ENCODE results near the gene TCERG1L.

TCERG1L gene

DNA sequence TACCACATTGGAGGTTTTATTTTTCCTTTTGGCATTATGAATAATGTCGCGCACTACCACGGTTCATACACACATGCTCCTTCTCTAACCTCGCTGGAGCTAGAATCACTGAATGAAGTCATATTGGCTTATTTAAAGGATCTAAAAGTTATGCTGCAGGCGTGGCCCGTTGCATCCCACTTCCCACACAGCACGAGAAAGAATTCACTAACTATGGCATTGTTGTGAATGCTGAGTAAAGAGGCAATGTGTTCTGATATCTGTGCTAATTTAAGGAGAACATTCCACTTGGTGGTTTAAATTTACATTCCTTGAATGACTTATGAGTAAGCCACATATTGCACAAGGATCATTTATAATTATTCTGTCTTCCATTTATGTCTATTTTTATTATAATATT, 20.7 kb downstream of the TCERG1L start:
- no peak for TF ChIP-seq ZNF274 (IDR thresholded peaks at IDR 0.05; ENCODE audit: low read depth, low read length)
- no peak overlapping the region for H3K4me3 ChIP-seq (ENCODE audit: low read length)

DNA sequence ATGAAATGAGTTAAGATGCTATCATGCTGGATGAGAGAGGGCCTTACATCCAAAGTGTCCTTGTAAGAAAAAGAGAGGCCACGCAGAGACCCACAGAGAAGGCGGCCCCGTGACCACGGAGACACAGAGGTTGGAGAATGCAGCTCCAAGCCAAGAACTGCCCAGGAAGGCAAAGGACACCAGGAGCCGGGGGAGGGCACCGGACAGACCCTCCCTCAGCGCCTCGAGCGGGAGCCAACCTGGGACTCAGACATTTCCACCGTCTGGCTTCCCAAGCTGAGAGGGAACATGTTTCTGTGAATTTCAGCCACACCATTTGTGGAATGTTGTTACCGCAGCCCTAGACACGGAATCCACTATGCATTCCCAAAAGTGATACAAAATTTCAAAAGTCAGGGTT, 22.9 kb downstream of the TCERG1L start:
- no peak for TF ChIP-seq ZNF274 (IDR thresholded peaks at IDR 0.05; ENCODE audit: low read depth, low read length)

DNA sequence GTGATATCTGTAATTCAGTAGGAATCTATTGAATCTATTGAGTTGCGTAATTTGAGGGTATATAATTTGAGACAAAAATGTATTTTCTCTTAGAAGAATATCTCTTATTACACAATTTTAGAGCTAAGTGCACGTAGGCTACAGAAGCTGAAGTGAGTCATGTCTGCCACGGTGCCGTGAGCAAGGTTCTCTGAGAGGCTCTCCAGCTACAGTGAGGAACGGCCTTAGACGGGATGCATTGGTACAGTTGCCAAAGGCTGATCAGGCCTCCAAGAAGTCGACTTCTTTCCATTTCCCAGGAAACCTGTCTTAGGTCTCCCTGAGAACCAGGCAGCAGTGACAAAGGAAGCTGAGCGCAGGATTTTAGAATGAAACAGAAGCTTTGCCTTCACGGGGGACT, 28.6 kb downstream of the TCERG1L start:
- no peak for TF ChIP-seq ZNF274 (IDR thresholded peaks at IDR 0.05; ENCODE audit: low read depth, low read length)
- no peak overlapping the region for H3K4me3 ChIP-seq (ENCODE audit: low read length)

More for the DNA sequence above, 22.9 kb downstream of the TCERG1L start:
- H3K4me3 ChIP-seq (ENCODE audit: low read length): no peak overlapping the region

DNA sequence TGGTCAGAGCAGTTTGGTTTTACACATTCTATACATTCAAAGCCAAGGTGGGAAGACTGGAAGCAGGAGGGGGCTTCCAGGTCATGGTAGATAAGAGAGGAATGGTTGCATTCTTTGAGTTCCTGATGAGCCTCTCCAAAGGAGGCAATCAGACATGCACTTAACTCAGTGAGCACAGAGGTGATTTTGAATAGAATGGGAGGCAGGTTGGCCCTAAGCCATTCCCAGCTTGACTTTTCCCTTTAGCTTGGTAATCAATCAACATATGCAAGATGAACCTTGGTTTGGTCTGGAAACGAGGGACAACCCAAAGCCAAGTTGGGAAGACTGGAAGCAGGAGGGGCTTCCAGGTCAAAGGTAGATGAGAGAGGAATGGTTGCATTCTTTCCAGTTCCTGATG, 31.4 kb downstream of the TCERG1L start:
- TF ChIP-seq ZNF274 (IDR thresholded peaks at IDR 0.05; ENCODE audit: low read depth, low read length): no peak
- H3K4me3 ChIP-seq (ENCODE audit: low read length): no peak overlapping the region

DNA sequence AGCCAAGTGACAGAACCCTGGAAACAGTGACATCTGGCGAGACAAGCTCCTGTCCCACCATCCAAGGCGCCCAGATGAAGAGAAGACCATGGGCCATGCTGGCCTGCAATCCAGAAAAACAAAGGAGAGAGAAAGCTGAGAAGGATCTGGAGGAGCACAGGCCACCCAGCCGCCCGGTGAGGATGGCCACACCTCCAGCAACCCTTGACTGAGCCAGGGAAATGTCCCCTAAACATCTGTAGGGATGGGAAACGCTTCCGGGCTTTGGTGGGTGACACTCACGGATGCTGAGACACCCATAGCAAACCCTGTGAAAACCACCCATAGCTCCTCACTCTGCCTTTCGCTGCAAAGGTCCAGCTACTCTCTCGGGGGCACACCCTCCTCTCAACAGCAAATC, 32.0 kb downstream of the TCERG1L start:
- no peak for TF ChIP-seq ZNF274 (IDR thresholded peaks at IDR 0.05; ENCODE audit: low read depth, low read length)

DNA sequence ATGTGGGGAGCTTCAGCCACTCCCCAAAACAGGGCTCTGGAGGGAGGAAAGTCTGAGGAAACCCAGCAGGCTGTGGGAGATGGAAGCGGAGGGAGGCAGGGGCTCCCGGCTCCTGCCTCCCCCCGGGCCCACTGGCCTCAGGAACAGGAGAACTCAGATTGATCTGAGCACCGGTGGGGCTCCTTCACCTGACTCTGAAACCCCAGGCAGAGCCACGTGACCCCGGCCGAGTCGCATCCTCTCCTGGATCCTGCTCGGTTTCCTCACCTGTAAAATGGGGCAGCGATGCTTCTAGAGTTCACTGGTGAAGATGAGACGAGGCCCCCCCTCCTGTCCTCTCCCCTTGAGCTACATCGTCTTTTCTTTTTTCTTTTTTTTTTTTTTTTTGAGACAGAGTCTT, 33.6 kb downstream of the TCERG1L start:
- no peak for TF ChIP-seq ZNF274 (IDR thresholded peaks at IDR 0.05; ENCODE audit: low read depth, low read length)
- no peak overlapping the region for H3K4me3 ChIP-seq (ENCODE audit: low read length)

More for the DNA sequence above, 32.0 kb downstream of the TCERG1L start:
- H3K4me3 ChIP-seq (ENCODE audit: low read length): no peak overlapping the region

DNA sequence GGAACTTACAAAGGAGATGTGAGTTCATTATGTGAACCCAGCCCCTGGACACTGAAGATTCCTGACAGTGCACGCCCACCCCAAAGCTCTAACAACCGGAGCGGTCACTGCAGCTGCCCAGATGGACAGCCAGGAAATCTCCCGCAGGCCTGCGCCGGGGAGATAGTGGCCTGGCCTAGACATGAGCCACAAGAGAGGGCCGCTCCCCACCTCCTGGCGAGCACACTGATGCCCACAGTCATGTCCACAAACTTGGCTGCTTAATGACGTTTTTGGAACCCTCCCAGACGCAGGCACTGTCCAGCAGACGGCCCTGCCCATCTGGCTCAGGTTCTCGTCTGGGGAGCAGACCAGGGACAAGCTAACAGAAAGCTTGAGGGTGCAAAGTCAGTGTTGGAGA, 34.2 kb downstream of the TCERG1L start:
- TF ChIP-seq ZNF274 (IDR thresholded peaks at IDR 0.05; ENCODE audit: low read depth, low read length): no peak
- H3K4me3 ChIP-seq (ENCODE audit: low read length): no peak overlapping the region

DNA sequence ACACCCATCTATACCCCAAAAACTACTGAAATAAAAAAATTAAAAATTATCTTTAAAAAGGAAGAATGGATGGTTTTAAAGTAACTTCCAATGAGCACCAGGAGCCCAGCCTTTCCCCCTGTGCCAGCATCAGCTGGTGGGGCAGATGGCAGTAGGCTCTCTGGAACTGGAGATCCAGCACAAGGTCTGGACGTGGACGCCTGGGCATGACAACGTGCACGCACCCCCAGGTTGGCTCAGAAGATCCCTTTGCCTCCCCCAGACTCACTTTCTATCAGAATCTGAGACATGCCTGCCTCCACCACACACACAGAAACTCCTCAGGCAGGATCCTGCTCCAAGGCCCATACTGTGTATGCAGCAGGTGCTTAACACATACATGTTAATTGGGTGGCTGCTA, 35.8 kb downstream of the TCERG1L start:
- TF ChIP-seq ZNF274 (IDR thresholded peaks at IDR 0.05; ENCODE audit: low read depth, low read length): no peak

DNA sequence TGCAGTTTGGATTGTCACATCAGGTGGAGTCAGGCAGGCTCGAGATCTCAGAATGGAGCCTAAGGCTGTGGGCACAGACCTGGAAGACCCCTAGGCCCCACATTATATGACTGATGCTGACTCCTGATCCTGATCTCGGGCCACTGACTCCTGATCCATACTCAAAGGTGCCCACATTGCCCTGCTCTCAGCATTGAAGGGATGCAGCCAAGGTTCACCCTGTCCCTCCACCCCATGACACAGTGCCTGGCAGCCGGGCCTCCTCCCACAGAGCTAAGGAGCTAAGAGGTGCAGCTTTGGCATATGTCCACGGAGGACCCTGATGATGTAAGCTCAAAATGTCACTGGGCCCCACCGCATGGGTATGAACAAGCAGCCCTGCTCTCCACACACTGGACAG, 36.6 kb downstream of the TCERG1L start:
- no peak overlapping the region for H3K4me3 ChIP-seq (ENCODE audit: low read length)
- TF ChIP-seq ZNF274 (IDR thresholded peaks at IDR 0.05; ENCODE audit: low read depth, low read length): no peak

More for the DNA sequence above, 35.8 kb downstream of the TCERG1L start:
- no peak overlapping the region for H3K4me3 ChIP-seq (ENCODE audit: low read length)

DNA sequence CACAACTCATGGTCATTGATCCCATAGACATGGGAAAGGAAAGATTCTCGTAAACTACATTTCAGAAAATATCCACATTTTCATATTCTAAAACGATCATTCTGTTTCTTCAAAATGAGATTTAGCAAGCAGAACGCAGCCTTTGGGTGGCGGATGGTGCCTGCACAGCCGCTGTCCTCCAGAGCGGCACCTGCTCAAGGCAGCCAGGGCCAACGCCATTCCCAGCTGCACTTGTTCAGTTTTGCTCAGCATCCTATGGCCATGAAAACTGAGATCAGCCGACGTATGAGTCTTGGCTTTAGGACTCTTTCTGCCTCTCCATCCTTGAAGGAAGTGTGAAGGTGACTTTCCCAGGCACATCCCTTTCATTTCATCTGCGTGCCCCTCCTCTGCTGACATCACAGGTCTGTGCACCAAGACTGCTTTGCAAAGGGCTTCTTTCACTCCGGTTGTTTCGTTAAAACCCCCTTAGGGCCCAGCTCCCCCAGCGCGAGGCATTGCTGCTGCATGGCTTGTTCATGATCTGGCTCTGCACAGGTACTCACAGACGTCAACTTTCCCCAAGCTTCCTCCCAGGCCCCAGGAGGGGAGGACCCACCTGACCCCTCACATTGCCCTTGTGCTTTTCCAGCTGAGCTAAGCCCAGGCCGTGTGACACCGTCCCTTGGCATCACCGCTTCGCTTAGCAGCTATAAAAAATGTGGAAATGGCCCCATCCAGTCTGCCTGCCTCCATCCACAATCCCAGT, 37.2 kb downstream of the TCERG1L start:
- TF ChIP-seq ZNF274 (IDR thresholded peaks at IDR 0.05; ENCODE audit: low read depth, low read length): no peak
- H3K4me3 ChIP-seq (ENCODE audit: low read length): no peak overlapping the region

DNA sequence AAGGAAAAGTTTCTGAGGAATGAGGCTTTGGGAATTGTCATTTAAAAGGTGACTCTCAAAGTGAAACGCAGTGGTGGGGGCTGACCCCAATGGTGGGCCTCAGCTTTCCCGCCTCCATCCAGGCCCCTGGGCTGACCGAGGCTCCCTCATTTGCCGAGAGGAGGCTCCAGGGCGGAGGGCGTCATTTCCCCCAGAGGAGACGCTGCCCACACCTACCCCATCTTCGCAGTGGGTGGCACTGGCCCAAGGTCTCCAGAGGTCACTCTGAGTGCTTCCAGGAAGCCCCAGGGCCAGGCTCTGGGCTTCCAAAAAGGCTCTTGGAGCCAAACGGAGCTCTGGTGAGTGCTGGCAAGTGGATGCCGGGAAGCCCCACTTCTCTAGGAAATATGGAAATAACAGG, 38.0 kb downstream of the TCERG1L start:
- no peak for TF ChIP-seq ZNF274 (IDR thresholded peaks at IDR 0.05; ENCODE audit: low read depth, low read length)
- no peak overlapping the region for H3K4me3 ChIP-seq (ENCODE audit: low read length)

DNA sequence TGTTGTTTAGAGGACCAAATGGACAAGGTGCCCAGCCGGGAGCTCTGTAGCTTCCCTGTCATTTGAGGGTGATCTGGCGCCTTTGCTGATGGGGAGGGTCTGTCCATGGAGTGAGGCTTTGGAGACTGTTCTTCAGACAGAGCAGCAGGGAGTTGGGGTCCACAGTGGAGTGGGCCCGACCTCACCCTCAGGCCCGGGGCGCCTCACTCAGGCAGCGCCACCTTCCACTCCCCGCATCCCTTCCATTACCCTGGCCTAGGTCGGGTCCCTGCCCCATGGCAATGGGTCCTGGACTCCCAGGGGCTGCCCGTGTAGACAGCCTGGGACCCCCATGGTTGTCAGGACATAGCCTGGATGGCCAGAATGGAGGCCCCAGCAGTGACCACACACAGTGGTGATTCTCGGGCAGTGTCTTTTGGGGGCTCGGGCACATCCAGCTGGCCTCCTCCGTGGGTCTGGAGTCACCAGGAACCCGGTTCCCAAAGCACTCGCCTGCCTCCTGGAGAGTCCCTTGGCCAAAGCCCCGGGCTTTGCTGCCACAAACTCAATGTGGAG, 38.5 kb downstream of the TCERG1L start:
- H3K4me3 ChIP-seq (ENCODE audit: low read length): no peak overlapping the region
- TF ChIP-seq ZNF274 (IDR thresholded peaks at IDR 0.05; ENCODE audit: low read depth, low read length): no peak

DNA sequence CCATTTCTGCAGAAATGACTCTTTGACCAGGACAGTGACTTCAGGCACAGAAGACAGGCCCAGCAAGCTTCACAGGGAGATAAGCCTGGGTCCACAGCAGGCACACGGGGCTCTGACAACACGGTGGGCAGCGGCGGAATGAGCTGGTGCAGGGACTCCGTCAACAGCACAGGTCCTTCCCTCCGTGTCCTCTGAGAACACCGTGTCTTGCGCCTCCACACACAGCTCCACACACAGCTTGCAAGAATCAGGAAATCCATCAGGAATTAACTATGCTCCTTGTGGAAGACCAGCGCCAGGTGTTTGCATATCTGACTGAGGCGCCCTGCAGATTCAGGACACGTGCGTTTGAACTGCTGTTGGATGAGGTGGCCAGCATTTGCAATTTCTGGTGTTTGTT, 39.6 kb downstream of the TCERG1L start:
- TF ChIP-seq ZNF274 (IDR thresholded peaks at IDR 0.05; ENCODE audit: low read depth, low read length): no peak

DNA sequence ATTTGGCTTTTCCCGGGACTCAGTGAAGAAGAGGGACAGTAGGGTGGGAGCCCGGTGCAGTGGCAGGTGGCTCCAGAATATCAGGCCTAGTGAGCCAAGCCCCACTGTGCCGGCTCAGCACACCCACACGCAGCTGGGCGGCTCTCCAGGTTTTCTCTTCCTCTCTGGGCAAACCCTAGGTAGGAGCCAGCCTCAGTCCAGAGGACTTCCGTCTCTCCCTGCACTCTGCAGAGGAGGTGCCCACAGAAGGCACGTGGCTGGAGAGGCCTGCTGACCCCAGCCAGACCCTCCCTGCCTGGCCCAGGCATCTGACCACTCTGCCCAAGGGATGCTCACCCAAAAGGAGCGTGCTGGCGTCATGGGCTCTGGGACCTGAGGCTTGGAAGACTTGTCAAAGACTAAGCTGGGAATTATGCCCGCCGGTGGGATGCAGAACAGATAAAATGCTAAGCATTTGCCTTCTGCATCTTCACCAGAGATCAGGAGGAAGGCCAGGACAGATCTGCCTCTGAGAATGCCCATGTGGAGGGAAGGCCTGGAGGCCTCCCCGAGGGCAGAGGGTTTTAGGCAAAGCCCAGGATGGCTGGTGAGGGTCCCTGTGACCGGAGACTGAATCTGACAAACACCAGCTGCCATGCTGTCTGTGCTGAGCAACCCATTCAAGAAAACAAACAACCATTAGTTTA, 40.2 kb downstream of the TCERG1L start:
- H3K4me3 ChIP-seq (ENCODE audit: low read length): no peak overlapping the region
- TF ChIP-seq ZNF274 (IDR thresholded peaks at IDR 0.05; ENCODE audit: low read depth, low read length): no peak

More for the DNA sequence above, 39.6 kb downstream of the TCERG1L start:
- H3K4me3 ChIP-seq (ENCODE audit: low read length): no peak overlapping the region

Measured in GM08714 (cell line).